ENCODE data around the gene NKPD1.

The NKPD1 gene

DNA sequence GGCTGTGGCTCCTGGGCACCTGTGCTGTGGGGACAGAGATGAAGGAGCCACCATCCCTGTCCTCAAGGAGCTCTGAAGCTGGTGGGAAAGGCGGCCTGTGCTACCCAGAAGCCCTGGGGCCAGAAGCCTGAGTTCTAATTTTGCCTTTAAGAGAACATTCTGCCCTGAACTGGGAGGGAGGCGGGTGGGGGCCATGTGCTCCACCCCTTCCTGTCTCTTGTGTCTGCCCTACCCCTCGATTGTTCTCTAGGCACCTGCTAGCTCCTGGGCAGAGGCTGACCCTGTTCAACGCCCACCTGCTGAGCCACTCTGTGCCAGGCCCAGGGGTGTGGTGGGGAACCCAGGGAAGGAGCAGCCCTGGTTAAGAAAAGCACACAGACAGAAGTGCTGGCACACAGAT is 11.4 kb upstream of the NKPD1 start:
- no peak for DNase-seq

DNA sequence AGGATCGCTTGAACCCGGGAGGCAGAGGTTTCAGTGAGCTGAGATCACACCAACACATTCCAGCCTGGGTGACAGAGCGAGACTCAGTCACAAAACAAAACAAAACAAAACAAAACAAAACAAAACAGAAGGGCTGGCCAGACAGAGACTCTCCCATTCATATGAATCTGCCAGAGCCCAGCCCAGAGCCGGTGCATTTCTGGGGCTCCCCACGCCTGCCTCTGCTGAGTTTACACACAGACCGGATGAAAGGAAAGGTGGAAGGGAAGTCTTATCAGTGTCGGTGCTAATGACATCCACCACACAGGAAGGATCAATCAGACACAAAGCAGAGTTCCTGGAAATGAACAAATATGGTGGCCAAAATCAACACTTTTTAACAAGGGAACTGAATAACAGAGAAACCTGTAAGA is 10.4 kb upstream of the NKPD1 start:
- peak; percentile 48 for DNase-seq

DNA sequence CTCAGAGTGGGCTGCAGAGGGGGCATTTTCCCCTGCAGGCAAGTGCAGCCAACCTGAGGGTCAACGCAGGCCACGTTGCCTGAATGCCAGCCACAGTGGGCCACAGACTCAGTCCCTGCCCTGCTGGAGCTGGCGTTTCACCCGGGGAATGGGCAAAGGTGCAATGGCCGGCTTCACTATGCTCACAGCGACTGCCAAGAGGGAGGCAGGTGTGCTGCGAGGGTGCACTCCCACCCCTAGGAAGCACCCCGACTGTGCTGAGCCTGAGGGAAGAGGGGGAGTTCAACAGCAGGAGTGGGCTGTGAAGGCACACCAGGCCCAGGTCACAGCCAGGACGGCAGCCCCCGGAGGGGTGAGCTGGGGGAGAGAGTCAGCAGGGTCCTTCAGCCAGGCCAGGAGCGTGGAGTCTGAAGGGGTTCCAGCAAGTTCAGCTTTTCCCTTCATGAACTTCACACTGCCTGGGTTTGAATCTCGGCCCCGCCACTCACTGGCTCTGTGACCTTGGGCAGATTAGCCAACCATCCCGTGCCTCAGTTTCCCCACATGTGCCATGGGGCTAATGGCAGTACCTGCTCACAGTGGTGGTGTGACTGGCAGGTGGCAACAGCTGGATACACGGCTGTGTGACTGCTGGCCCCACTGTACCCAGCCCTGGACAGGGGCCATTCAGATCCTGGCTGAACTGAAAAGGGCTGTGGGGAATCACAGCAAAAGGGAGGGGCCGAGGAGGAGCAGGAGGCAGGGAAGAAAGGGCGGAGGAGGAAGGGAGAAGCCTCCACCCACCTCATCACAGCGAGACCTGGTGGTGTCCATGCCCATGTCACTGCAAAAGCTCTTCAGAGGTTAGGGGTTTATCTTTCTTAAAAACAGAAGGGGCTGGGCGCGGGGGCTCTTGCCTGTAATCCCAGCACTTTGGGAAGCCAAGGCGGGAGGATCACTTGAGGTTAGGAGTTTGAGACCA is 9.6 kb upstream of the NKPD1 start:
- DNase-seq, result no peak

GRCh38 chr19:45169602-45170001 is 8.8 kb upstream of the NKPD1 start:
- DNase-seq, result no peak

DNA sequence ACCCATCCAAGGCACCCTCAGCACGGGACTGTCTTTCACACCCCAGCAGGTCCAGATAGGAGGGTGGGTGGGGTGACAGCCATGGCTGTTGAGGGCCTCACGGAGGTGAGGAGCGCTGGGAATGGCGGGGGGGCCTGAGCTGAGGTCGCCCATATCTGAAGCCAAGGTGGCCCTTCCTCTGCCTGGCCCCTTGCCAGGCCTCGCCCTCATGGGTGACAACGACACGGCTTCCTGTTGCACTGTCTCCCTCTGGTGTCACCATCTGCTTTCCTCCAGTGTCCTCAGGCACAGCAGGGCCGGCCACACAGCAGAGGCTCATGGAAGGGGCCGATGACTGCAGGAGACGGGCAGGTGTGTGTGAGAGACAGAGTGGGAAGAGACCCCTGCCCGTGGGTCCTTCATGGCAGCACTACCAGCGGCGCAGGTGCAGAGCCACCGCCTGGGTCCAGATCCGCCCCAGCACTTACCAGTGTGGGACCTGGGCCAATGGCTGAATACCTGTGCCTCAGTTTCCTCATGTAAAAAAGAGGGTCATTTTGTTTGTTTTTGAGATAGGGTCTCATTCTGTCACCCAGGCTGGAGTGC is 8.1 kb upstream of the NKPD1 start:
- DNase-seq, result no peak

DNA sequence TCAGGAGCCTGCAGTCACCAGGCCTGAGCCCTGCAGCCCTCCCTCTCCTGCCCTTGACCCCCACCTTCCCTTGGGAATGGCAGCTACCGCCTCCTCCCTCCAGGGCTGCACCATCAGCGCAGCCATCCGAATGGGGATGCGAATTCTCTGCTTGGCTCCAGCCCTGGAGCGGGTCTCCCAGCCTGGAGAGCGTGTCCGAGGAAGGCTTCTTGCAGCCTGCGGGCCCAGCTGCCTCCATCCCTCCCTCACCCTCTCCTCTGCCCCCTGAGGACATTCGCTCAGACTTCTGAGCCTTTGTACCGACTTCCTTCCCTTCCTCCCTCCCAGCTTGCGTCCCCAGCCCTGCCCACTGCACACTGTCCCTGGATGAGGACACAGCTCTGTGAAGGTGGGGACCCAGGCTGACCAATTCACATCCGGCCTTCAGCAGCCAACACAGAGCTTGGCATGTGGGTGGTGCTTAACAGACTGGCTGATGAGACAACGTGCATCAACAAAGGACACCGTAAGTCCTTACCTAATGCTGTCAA is 6.0 kb upstream of the NKPD1 start:
- DNase-seq, result no peak

GRCh38 chr19:45164577-45165335 is 4.0 kb upstream of the NKPD1 start:
- peak; percentile 82 for DNase-seq

- no peak for DNase-seq
Measured at GRCh38 chr19:45163751-45164460, 3.1 kb upstream of the NKPD1 start.

DNA sequence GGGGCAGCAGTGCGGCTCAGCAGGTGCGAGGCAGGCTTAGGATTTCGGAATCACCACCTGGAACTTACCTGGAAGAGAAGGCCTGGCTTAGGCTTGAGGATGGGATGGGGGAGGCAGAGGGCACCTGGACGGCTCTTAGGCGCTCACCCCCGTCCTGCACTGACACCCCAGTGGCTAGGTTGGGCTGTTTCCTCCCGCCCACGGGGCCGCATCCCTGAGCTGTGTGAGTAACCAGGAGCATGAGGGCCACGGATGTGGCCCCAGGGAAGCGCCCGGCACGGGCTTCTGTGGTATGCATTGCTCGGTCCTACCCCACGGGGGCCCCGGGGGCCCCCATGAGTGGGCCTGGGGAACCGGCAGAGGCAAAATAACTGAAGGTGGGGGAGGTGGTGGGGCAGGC is 2.4 kb upstream of the NKPD1 start:
- DNase-seq, result no peak

DNA sequence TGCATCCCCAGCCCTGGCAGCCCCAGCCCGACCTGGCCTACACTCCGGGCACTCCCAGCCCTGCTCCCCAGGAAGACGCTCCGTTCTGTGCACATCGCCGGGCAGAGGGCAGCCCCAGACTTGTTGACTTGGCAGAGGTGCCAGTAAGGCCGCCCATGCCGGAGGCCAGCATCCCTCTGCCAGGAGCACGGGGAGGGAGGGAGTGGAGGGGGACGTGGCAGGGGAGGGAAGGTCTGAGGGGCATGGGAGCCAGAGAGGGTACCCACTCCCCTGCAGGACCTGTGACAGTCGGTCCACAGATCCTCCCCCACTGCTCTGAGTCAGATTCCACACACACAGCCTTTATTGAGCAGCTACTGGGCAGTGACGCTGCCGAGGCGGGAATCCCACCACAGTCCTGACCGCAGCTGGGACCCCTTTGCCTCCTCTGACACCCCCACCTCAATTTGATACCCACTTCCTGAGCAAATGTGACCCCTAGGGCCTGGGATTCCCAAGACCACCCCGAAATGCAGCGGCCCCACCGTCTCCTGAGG is 1.9 kb upstream of the NKPD1 start:
- DNase-seq, result no peak

DNA sequence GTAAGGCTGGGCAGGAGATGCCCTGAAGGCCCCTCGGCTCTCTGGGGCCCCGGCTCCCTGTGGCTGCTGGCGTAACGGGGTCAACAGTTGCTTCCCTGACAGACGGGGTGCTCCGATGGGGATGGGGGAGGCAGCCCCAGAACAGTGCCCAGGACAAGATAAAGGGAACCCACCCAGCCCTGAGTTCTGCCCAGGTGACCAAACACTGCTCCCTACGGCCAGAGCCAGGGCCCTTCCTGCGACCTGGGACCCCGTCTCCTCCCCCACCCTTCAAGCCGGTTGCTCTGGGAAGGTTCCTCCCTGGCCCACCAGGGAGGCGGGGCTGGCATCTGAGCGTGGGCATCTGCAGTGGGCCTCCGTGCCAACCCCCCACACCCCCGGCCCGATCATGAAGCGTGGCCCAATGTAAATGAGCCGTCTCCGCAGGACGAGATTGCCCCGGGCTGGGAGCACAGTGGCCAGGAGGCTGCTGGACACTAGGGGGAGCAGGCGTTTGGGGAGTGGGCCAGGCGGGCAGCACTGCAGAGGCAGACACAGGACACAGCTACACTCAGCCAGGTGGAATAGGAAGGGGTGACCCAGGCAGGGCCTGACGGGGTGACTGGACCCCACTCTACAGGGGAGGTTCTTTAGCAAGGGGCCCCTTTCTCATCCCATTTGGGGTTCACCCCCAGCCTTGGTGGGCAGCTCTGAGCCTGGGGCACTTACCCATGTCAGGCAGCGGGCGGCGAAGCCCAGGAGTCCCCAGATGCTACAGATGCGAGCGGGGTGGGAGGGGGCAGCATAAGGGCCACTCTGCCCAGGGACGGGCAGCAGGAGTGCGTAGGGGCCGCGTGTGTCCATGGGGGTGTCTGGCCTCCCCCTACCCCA is 1.2 kb upstream of the NKPD1 start:
- DNase-seq, result no peak

- DNase-seq, result no peak
Measured at GRCh38 chr19:45159971-45160324, 834 bp downstream of the NKPD1 start.

DNA sequence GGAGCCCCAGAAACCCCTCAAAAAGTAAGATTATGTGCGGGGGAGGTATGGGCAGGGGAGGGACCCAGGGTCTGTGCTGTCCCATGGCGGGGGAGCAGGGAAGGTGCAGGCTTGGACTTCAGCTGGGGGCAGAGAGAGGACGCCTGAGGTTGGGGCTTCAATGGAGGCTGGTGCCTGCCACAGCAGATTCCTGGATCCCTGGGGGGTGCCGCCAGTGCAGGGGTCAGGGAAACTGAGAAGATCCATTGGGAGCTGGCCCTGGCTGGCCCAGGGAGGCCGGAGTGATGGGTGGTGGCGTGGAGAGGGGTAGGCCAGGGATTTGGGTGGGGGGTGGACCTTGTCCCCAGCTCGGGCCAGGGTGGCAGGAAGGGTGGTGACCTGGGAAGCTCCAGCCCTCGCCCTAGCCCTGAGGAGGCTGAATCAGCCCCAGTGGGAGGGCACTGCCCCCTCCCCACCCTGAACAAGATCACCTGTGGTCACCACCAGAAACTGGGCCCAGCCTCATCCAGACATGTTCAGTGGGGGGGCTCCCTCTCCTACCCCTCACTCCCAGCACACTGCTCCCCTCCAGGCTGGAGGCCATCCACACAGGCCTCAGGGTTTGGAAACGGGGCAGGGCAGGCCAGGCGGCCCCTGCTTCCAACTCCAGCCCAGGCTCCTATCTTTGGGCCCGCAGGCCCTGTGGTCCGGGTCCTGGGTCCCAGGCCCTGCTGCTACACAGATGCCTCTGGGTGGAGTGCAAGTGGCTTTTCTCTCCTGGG is 1.4 kb downstream of the NKPD1 start:
- no peak for DNase-seq

GRCh38 chr19:45158503-45159209 is 2.1 kb downstream of the NKPD1 start:
- DNase-seq, result no peak

DNA sequence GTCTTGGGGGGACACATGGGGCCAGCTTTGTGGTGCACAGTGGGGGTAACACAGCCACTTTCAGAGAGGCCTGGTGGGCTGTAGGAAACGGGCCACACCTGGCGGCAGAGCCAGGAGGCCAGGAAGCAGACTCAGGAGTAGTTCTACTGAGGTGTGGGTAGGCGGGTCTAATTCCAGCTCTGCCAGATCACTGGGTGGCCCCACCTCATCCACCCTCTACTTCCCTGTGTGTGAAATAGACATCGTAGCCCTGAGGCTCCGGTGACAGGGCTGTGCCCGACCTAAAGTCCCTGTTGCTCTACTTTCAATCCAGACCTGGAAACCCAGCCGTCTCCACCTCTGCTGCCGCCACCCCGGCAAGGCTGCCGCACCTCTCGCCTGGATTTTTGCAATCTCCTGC is 4.0 kb downstream of the NKPD1 start:
- DNase-seq, result no peak

- no peak for DNase-seq
Measured at GRCh38 chr19:45156011-45156630, 4.7 kb downstream of the NKPD1 start.

- DNase-seq, result peak; percentile 27
Measured at GRCh38 chr19:45154064-45154827, 6.5 kb downstream of the NKPD1 start.

DNA sequence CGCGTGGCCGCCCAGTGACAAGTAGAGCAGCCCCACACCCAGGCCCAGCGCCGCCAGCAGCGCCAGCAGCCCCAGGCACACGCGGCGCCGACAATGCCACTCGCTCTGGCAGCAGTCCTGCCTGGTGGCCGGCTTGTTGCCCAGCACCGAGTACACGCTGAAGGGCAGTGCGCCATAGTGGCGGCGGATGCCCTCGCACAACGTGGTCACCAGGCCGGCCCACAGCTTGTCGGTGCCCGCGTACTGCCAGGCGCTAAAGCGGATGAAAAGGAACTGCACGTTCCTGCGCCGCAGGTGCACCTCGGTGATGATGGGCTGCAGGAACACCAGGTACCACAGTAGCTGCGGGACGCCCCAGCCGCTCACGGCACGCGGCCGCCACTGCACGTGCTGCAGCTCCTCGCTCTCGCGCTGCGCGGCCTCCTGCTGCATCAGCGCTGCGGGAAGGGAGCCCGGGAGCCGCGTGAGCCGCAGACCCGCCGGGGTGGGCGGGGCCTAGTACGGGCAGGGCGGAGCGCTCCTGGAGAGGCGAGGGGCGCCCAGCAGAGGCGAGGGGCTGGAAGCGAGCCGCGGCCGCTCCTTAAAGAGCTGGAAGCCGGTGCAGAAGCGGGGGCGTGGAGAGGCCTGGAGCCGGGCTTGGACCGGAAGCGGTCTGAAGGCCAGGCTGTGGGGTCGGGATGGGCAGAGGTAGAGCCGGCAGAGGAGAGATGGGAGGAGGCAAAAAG is 7.3 kb downstream of the NKPD1 start:
- peak; percentile 63 for DNase-seq
